GM19372 (cell line): Measurements from ENCODE around the gene TMPRSS11F.

Experiments
- ATAC-seq: cut with Tn5 transposase; IDR thresholded peaks from one replicate; pipeline ENCODE4 v1.9.1; 2021; ENCODE audit warnings: mild to moderate bottlenecking, low read depth, moderate library complexity; ENCODE audit not compliant: unreplicated experiment

Gene TMPRSS11F

DNA sequence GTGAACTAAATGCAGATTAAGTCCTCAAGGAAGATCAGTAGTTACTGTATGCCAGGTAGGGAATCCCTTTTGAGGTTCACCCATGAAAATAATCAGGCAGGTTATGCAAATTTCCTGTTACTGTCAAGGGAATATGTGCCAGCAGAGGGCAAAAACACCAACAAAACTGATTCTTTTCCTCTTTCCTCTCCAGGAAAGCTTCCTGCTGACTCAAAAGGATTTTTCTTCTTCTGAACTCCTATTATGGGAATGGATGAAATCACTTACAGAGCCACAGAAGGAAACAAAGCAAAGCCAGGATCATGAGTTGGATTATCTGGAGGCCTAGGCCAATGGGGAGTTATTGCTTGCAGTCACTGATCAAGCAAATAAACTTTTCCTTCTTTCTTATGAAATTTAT is 49.7 kb downstream of the TMPRSS11F start:
- no peak for ATAC-seq

DNA sequence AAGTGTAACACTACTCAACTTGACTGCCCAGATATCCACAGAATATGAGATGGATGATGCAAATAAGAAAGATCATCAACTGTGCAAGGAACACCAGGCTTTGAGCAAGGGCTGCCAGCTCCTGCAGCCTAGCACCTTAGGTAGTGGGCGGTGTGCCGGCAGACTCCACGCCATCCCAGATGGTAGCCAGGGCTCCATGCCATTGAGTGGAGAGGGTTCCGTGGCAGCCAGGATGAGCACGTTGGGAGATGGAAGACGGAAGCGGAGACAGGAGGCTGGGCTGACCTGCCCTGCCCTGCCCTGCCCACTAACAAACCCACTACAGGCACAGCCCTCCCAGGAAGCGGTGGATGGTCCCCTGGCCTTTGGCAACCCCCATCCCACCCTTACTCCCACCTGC is 51.9 kb downstream of the TMPRSS11F start:
- no peak for ATAC-seq

DNA sequence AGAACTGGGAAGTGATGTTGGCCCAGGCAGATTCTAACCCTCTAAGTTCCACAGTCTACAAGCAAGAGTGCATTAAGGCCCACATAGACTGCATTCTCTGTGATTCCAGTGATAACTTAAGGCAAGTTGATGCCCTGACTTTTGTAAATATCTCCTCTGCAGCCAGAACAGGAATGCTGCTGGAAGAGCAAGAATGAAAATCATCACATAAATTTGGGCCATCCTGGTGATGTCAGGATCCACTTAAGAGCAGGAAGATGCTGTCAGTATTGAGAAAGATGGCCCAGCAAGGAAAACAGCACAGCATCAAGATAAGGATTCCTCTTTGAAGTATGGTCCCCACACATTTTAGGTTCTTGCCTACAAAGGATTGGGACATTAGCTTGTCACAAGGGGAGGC is 52.4 kb downstream of the TMPRSS11F start:
- ATAC-seq, result no peak

GRCh38 chr4:68076194-68076593 is 53.5 kb downstream of the TMPRSS11F start:
- ATAC-seq, result no peak

GRCh38 chr4:68074397-68074796 is 55.3 kb downstream of the TMPRSS11F start:
- no peak for ATAC-seq

GRCh38 chr4:68070302-68070701 is 59.4 kb downstream of the TMPRSS11F start:
- ATAC-seq, result no peak

- ATAC-seq, result no peak
These were observed 67.2 kb downstream of the TMPRSS11F start for GRCh38 chr4:68062501-68062900.

DNA sequence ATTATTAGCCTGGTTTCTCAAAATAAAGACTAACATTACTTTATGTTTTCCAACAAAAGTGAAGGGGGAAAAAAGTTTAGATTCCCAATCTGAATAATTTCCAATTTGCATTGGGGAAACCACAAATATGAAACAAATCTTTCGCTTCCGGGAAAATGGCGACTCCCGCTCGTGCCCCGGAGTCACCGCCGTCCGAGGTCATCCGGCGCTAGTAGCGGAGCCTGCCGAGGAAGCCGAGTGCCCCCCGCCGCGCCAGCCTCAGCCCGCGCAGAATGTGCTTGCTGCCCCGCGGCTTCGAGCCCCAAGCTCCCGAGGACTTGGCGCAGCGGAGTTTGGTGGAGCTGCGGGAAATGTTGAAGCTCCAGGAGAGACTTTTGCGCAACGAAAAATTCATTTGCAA is 91.4 kb downstream of the TMPRSS11F start:
- ATAC-seq, result no peak

GRCh38 chr4:68021185-68021584 is 108.5 kb downstream of the TMPRSS11F start:
- no peak for ATAC-seq

GRCh38 chr4:68011684-68012083 is 118.0 kb downstream of the TMPRSS11F start:
- no peak for ATAC-seq
